K562 (cell line): ENCODE measurements around the gene SLC6A9. TPM values are rescaled to one million over a fixed set of nuclear protein-coding genes. Genes with fewer than 3 reads are reported as not detected.
A peak's percentile ranks its signal among the peaks of the same experiment; 100 is the strongest.

Experiments
- JUND ChIP-seq, 2 experiments: IDR thresholded peaks; 2 replicates in 1 of 2; 3 replicates in 1 of 2; pipeline ENCODE4 v1.6.1; 2011; ENCODE audit warnings: borderline replicate concordance in 2 of 2, low read depth in 2 of 2, low read length in 2 of 2, improper control_type of control experiment in 1 of 2, missing biosample characterization in 1 of 2, missing genetic modification characterization in 1 of 2, missing genetic modification reagents in 1 of 2
- MAZ ChIP-seq, 2 experiments: fragments of 450-650 bp in 1 of 2; sonication (generic) in 1 of 2; formaldehyde crosslinking; IDR thresholded peaks in 1 of 2; conservative IDR thresholded peaks in 1 of 2; 2 replicates each; pipeline versions ENCODE4 v1.4.0 to v1.5.0; 2020; ENCODE audit warnings: mild to moderate bottlenecking in 1 of 2, missing genetic modification reagents in 1 of 2
- MEF2D ChIP-seq: conservative IDR thresholded peaks from 2 replicates; pipeline ENCODE4 v1.6.1; 2016; ENCODE audit warnings: low read depth, missing genetic modification characterization, missing compliant biosample characterization
- NR2C2 ChIP-seq, 2 experiments: fragments of 200-800 bp in 1 of 2; sonication (Bioruptor generic) in 1 of 2; sonication (generic) in 1 of 2; formaldehyde crosslinking in 1 of 2; IDR thresholded peaks; 2 replicates each; pipeline versions ENCODE4 v1.6.1 to v1.8.0; 2016 to 2022; ENCODE audit warnings: mild to moderate bottlenecking in 1 of 2, missing compliant biosample characterization in 1 of 2, missing genetic modification characterization in 1 of 2, missing genetic modification reagents in 1 of 2
- POLR2AphosphoS2 ChIP-seq: IDR thresholded peaks from 2 replicates; pipeline ENCODE4 v1.6.1; 2012; ENCODE audit warnings: low read length, improper control_type of control experiment
- RBM22 ChIP-seq: fragments of 200-400 bp; formaldehyde crosslinking; IDR thresholded peaks from 2 replicates; pipeline ENCODE4 v1.6.1; 2018; ENCODE audit warnings: low read length, low read depth; ENCODE audit not compliant: poor library complexity, severe bottlenecking
- RBM25 ChIP-seq: fragments of 200-400 bp; formaldehyde crosslinking; IDR thresholded peaks from 2 replicates; pipeline ENCODE4 v1.6.1; 2018; ENCODE audit warnings: low read length, low read depth, moderate library complexity; ENCODE audit not compliant: severe bottlenecking
- TAF9B ChIP-seq: fragments of 450-650 bp; IDR thresholded peaks from 2 replicates; pipeline ENCODE4 v1.6.1; 2018; ENCODE audit warnings: mild to moderate bottlenecking; ENCODE audit not compliant: partially characterized antibody
- ZNF77 ChIP-seq: fragments of 250-450 bp; sonication (Bioruptor Pico); IDR thresholded peaks from 2 replicates; pipeline ENCODE4 v1.5.0; 2020
- ZSCAN29 ChIP-seq: fragments of 450-650 bp; IDR thresholded peaks from 2 replicates; pipeline ENCODE4 v1.6.1; 2017
- polyA plus RNA-seq, 8 experiments: library from polyadenylated mRNA; depleted of rRNA in 4 of 8; stranded (reverse) in 5 of 8; unstranded in 3 of 8; fragments of >200 nt; fragmentation: Nextera tagmentation in 2 of 8; fragmentation: Illumina TruSeq in 1 of 8; extraction: Ambion mirVana in 2 of 8; extraction: Trizol in 1 of 8; gene quantifications; 2 replicates each; pipeline versions ENCODE4 v1.2.1 to v1.2.3, GENCODE V29; 2011 to 2014; ENCODE audit warnings: inconsistent platforms in 1 of 8, missing spikeins in 1 of 8
- total RNA-seq, 7 experiments: library from RNA; depleted of rRNA in 6 of 7; stranded (reverse); fragments of >200 nt in 6 of 7; fragmentation: Illumina TruSeq in 2 of 7; extraction: Trizol in 2 of 7; gene quantifications; 2 replicates each; pipeline versions ENCODE4 v1.2.1 to v1.2.3, GENCODE V29; 2011 to 2021; ENCODE audit warnings: low replicate concordance in 1 of 7
- TF ChIP-seq, protein P1 (sequence below), 2 experiments: fragments of 450-650 bp; formaldehyde crosslinking in 1 of 2; IDR thresholded peaks; 2 replicates each; pipeline versions ENCODE4 v1.4.0 to v1.6.1; 2014 to 2020; ENCODE audit warnings: mild to moderate bottlenecking in 2 of 2, borderline replicate concordance in 1 of 2, low read depth in 1 of 2
- TF ChIP-seq, protein P2 (sequence below): sonication (generic); formaldehyde crosslinking; IDR thresholded peaks from 2 replicates; pipeline ENCODE4 v1.8.0; 2023; ENCODE audit warnings: missing genetic modification reagents, mild to moderate bottlenecking, borderline replicate concordance

The SLC6A9 gene
- total and polyA plus RNA-seq, 9 of the 15 experiments (the other 6 are each of a cell fraction or from before 2014, with no cell fraction given) = 0.17 to 18.7 (median 2.9) TPM

DNA sequence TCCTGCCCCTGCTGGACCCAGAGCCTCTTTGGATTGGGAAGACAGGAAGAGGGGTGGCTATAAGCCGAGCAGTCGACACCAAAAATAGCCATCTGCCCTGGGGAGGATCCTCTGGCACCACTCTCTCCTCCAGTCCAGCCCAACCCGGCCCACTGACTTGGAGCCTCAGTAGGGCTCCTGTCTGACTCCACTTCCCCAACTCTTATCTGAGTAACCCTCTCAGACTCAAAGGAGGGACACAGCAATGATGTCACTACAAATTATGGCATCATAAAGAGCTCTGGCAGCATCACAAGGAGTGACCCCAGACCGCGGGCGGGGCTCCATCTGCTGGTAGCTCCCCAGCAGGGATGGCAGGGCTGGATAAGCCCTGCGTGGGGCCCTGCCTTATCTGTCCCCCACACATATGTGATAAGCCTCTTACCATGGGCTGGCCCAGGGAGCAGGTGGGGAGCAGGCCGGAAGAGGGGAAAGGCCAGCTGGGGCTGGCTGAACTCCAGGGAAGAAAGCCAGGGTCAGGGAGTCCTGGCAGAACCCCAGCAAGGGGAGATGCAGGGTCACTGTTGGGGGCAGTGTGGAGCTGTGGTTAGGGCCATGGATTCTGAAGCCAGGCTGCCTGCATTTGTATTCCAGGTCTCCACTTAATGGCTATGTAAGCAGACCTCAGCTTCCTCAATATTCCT is 4.6 kb upstream of the SLC6A9 start (continued):
- TF ChIP-seq, protein P1, sequence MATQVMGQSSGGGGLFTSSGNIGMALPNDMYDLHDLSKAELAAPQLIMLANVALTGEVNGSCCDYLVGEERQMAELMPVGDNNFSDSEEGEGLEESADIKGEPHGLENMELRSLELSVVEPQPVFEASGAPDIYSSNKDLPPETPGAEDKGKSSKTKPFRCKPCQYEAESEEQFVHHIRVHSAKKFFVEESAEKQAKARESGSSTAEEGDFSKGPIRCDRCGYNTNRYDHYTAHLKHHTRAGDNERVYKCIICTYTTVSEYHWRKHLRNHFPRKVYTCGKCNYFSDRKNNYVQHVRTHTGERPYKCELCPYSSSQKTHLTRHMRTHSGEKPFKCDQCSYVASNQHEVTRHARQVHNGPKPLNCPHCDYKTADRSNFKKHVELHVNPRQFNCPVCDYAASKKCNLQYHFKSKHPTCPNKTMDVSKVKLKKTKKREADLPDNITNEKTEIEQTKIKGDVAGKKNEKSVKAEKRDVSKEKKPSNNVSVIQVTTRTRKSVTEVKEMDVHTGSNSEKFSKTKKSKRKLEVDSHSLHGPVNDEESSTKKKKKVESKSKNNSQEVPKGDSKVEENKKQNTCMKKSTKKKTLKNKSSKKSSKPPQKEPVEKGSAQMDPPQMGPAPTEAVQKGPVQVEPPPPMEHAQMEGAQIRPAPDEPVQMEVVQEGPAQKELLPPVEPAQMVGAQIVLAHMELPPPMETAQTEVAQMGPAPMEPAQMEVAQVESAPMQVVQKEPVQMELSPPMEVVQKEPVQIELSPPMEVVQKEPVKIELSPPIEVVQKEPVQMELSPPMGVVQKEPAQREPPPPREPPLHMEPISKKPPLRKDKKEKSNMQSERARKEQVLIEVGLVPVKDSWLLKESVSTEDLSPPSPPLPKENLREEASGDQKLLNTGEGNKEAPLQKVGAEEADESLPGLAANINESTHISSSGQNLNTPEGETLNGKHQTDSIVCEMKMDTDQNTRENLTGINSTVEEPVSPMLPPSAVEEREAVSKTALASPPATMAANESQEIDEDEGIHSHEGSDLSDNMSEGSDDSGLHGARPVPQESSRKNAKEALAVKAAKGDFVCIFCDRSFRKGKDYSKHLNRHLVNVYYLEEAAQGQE (IDR thresholded peaks at IDR 0.05; ENCODE audit: borderline replicate concordance) = peak; percentile 88
- TF ChIP-seq, protein P1 (CRISPR knock-in tag; IDR thresholded peaks at IDR 0.05; ENCODE audit: low read depth) = peak; percentile 84; the same call in 1 of the 2 replicates
- TF ChIP-seq POLR2AphosphoS2 = no peak
- peak; percentile 94 for TF ChIP-seq JUND (IDR thresholded peaks at IDR 0.05; ENCODE audit: borderline replicate concordance, low read depth, low read length)
- TF ChIP-seq JUND (tag; IDR thresholded peaks at IDR 0.05; ENCODE audit: borderline replicate concordance, low read depth, low read length) = peak; percentile 87; the same call in 2 of the 3 replicates
- TF ChIP-seq, protein P2, sequence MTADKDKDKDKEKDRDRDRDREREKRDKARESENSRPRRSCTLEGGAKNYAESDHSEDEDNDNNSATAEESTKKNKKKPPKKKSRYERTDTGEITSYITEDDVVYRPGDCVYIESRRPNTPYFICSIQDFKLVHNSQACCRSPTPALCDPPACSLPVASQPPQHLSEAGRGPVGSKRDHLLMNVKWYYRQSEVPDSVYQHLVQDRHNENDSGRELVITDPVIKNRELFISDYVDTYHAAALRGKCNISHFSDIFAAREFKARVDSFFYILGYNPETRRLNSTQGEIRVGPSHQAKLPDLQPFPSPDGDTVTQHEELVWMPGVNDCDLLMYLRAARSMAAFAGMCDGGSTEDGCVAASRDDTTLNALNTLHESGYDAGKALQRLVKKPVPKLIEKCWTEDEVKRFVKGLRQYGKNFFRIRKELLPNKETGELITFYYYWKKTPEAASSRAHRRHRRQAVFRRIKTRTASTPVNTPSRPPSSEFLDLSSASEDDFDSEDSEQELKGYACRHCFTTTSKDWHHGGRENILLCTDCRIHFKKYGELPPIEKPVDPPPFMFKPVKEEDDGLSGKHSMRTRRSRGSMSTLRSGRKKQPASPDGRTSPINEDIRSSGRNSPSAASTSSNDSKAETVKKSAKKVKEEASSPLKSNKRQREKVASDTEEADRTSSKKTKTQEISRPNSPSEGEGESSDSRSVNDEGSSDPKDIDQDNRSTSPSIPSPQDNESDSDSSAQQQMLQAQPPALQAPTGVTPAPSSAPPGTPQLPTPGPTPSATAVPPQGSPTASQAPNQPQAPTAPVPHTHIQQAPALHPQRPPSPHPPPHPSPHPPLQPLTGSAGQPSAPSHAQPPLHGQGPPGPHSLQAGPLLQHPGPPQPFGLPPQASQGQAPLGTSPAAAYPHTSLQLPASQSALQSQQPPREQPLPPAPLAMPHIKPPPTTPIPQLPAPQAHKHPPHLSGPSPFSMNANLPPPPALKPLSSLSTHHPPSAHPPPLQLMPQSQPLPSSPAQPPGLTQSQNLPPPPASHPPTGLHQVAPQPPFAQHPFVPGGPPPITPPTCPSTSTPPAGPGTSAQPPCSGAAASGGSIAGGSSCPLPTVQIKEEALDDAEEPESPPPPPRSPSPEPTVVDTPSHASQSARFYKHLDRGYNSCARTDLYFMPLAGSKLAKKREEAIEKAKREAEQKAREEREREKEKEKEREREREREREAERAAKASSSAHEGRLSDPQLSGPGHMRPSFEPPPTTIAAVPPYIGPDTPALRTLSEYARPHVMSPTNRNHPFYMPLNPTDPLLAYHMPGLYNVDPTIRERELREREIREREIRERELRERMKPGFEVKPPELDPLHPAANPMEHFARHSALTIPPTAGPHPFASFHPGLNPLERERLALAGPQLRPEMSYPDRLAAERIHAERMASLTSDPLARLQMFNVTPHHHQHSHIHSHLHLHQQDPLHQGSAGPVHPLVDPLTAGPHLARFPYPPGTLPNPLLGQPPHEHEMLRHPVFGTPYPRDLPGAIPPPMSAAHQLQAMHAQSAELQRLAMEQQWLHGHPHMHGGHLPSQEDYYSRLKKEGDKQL = no peak
- no peak for TF ChIP-seq RBM25
- no peak for TF ChIP-seq RBM22
- peak; percentile 99 to 100 for TF ChIP-seq MAZ (CRISPR knock-in tag; conservative IDR thresholded peaks at IDR 0.05 in 1 of 2, IDR thresholded peaks at IDR 0.05 in 1 of 2)
- TF ChIP-seq TAF9B = peak; percentile 98
- peak; percentile 95 for TF ChIP-seq MEF2D
- TF ChIP-seq ZNF77 (CRISPR knock-in tag) = no peak
- TF ChIP-seq NR2C2 (CRISPR knock-in tag; IDR thresholded peaks at IDR 0.05) = peak; percentile 69; the same call in 1 of the 2 replicates
- TF ChIP-seq NR2C2 (tag; IDR thresholded peaks at IDR 0.05) = peak; percentile 95
- TF ChIP-seq ZSCAN29 = no peak
